ENCODE data around the gene HJURP.

GRCh38 chr2:233821196-233821595 is 33.1 kb downstream of the HJURP start:
- no peak for TF ChIP-seq CTCF (IDR thresholded peaks at IDR 0.05)
- TF ChIP-seq POLR2A (IDR thresholded peaks at IDR 0.05; ENCODE audit: low read depth): no peak
- no peak for TF ChIP-seq POLR2AphosphoS5 (IDR thresholded peaks at IDR 0.05)

All from esophagus muscularis mucosa (tissue), 3 donors.